Hepatocyte (in vitro differentiated cells): ENCODE measurements around the gene ZNF341. TPM values are rescaled to one million over a fixed set of nuclear protein-coding genes. Genes with fewer than 3 reads are reported as not detected.
A peak's percentile ranks its signal among the peaks of the same experiment; 100 is the strongest.

Experiments used
- DNase-seq: peaks from one replicate; pipeline ENCODE4 v3.0.0-alpha.2; 2016; ENCODE audit warnings: low spot score
- H2AFZ ChIP-seq: fragments of 200-600 bp; sonication (generic); 2 replicates; pipeline ENCODE4 v1.6.0; 2016; ENCODE audit warnings: antibody characterized with exemption, mild to moderate bottlenecking
- H3K27ac ChIP-seq: fragments of 200-600 bp; sonication (generic); 2 replicates; pipeline ENCODE4 v1.5.1; 2016; ENCODE audit warnings: mild to moderate bottlenecking
- H3K27me3 ChIP-seq: fragments of 200-600 bp; sonication (generic); 2 replicates; pipeline ENCODE4 v1.6.1; 2016
- H3K36me3 ChIP-seq: fragments of 200-600 bp; sonication (generic); replicated peaks from 2 replicates; pipeline ENCODE4 v1.5.1; 2016; ENCODE audit warnings: low read depth; ENCODE audit not compliant: insufficient read depth
- H3K4me1 ChIP-seq: fragments of 200-600 bp; sonication (generic); 2 replicates; pipeline ENCODE4 v1.5.1; 2016; ENCODE audit warnings: mild to moderate bottlenecking, moderate library complexity; ENCODE audit not compliant: insufficient read depth
- H3K4me2 ChIP-seq: fragments of 200-600 bp; sonication (generic); 2 replicates; pipeline ENCODE4 v1.6.0; 2016
- H3K4me3 ChIP-seq: fragments of 200-600 bp; sonication (generic); 2 replicates; pipeline ENCODE4 v1.5.1; 2016; ENCODE audit warnings: mild to moderate bottlenecking
- H3K79me2 ChIP-seq: fragments of 200-600 bp; sonication (generic); 2 replicates; pipeline ENCODE4 v1.6.0; 2017; ENCODE audit warnings: mild to moderate bottlenecking
- H3K9me2 ChIP-seq: fragments of 200-600 bp; sonication (generic); replicated peaks from 2 replicates; pipeline ENCODE4 v1.6.0; 2017; ENCODE audit warnings: mild to moderate bottlenecking; ENCODE audit not compliant: insufficient read depth
- H3K9me3 ChIP-seq: fragments of 200-600 bp; sonication (generic); 2 replicates; pipeline ENCODE4 v1.5.1; 2016; ENCODE audit warnings: low read depth, mild to moderate bottlenecking
- H4K20me1 ChIP-seq: fragments of 200-600 bp; sonication (generic); 2 replicates; pipeline ENCODE4 v1.6.0; 2016; ENCODE audit warnings: mild to moderate bottlenecking; ENCODE audit not compliant: insufficient read depth, poor library complexity, severe bottlenecking
- EZH2 ChIP-seq: fragments of 200-600 bp; sonication (generic); IDR thresholded peaks from 2 replicates; pipeline ENCODE4 v1.6.1; 2016; ENCODE audit warnings: antibody characterized with exemption, mild to moderate bottlenecking, borderline replicate concordance
- EZH2phosphoT487 ChIP-seq: fragments of 200-600 bp; sonication (generic); IDR thresholded peaks from one replicate; pipeline ENCODE4 v1.6.1; 2018; ENCODE audit warnings: antibody characterized with exemption, mild to moderate bottlenecking, low read depth, moderate library complexity; ENCODE audit not compliant: unreplicated experiment, severe bottlenecking
- WGBS: methylation state at CpG from one replicate; pipeline ENCODE4 v1.1.6; 2016; ENCODE audit warnings: low lambda C conversion rate; ENCODE audit errors: missing lambda C conversion rate; 5-methylcytosine and 5-hydroxymethylcytosine counted together
- polyA plus RNA-seq: library from polyadenylated mRNA; unstranded; fragments of >200 nt; fragmentation: Nextera tagmentation; extraction: Ambion mirVana; gene quantifications from 2 replicates; pipeline ENCODE4 v1.2.1, GENCODE V29; 2016
- total RNA-seq: library from RNA; depleted of rRNA; stranded (reverse); fragments of >200 nt; gene quantifications from 2 replicates; pipeline ENCODE4 v1.2.3, GENCODE V29; 2014
- TF ChIP-seq, protein P1 (sequence below): fragments of 200-600 bp; sonication (generic); IDR thresholded peaks from 2 replicates; pipeline ENCODE4 v1.5.1; 2016; ENCODE audit warnings: antibody characterized with exemption, mild to moderate bottlenecking; ENCODE audit not compliant: poor library complexity

ZNF341 gene
- total and polyA plus RNA-seq, 2 experiments from 2014 or later = 2.3 to 3.6 TPM

DNA sequence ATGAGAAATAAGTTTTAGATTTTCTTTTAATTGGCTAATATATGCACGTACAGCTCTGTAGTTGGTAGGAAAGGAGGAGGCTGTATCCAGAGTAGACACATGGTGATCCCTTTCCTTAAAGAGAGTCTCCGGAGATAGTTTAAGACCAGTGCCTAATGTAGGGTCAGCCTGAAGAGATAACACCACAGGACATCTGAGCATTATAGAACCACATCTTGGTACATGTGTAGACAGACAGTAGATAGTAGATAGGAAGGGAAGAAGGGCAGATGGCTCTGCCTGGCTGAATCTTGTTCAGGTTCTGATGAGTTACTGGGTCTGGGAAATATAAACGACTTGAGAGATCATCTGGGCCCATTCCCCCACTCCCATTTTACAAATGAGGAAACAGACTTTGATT, 97.8 kb downstream of the ZNF341 start:
- H3K4me3 ChIP-seq = no peak overlapping the region
- peaks cover 95% of the 10 kb centered on the region for H3K79me2 ChIP-seq
- H4K20me1 ChIP-seq = peaks cover 98% of the 10 kb centered on the region
- H3K4me1 ChIP-seq = peaks cover 84% of the 10 kb centered on the region
- 76% methylated on average over 3 of the region's 3 CpGs for WGBS
- peak overlapping the region; percentile 84 for H3K27ac ChIP-seq
- no peak overlapping the region for H2AFZ ChIP-seq
- H3K27me3 ChIP-seq = no peaks in the 10 kb centered on the region
- H3K4me2 ChIP-seq = peak overlapping the region; percentile 56
- TF ChIP-seq, protein P1, sequence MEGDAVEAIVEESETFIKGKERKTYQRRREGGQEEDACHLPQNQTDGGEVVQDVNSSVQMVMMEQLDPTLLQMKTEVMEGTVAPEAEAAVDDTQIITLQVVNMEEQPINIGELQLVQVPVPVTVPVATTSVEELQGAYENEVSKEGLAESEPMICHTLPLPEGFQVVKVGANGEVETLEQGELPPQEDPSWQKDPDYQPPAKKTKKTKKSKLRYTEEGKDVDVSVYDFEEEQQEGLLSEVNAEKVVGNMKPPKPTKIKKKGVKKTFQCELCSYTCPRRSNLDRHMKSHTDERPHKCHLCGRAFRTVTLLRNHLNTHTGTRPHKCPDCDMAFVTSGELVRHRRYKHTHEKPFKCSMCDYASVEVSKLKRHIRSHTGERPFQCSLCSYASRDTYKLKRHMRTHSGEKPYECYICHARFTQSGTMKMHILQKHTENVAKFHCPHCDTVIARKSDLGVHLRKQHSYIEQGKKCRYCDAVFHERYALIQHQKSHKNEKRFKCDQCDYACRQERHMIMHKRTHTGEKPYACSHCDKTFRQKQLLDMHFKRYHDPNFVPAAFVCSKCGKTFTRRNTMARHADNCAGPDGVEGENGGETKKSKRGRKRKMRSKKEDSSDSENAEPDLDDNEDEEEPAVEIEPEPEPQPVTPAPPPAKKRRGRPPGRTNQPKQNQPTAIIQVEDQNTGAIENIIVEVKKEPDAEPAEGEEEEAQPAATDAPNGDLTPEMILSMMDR = no peak
- TF ChIP-seq EZH2 = no peak
- TF ChIP-seq EZH2phosphoT487 = no peak
- DNase-seq = no peak
- no peaks in the 10 kb centered on the region for H3K9me2 ChIP-seq
- H3K9me3 ChIP-seq = no peaks in the 10 kb centered on the region
- no peaks in the 10 kb centered on the region for H3K36me3 ChIP-seq

DNA sequence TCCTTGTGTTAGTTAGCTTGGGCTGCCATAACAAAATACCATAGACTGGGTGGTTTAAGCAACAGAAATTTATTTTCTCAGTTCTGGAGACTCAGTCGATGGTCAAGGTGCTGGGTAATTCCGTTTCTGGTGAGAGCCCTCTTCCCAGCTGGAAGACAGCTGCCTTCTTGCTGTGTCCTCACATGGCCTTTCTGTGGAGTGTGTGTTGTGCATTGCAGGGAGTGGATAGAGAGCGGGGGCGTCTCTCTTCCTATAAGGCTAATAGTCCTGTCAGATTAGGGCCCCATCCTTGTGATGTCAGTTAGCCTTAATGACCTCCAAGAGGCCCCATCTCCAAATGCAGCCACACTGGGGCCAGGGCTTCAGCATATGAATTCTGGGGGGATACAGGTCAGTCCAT, 98.6 kb downstream of the ZNF341 start:
- peak overlapping the region; percentile 84 for H3K27ac ChIP-seq
- H3K9me2 ChIP-seq = no peaks in the 10 kb centered on the region
- H3K9me3 ChIP-seq = no peaks in the 10 kb centered on the region
- no peak for DNase-seq
- TF ChIP-seq EZH2phosphoT487 (no peak), EZH2 (no peak)
- TF ChIP-seq, protein P1 = no peak
- no peaks in the 10 kb centered on the region for H3K36me3 ChIP-seq
- no peaks in the 10 kb centered on the region for H3K27me3 ChIP-seq
- peaks cover 95% of the 10 kb centered on the region for H3K79me2 ChIP-seq
- H3K4me1 ChIP-seq = peaks cover 78% of the 10 kb centered on the region
- H4K20me1 ChIP-seq = peaks cover 98% of the 10 kb centered on the region
- WGBS = 89% methylated on average over 4 of the region's 4 CpGs
- H3K4me3 ChIP-seq = no peak overlapping the region
- no peak overlapping the region for H3K4me2 ChIP-seq
- no peak overlapping the region for H2AFZ ChIP-seq

DNA sequence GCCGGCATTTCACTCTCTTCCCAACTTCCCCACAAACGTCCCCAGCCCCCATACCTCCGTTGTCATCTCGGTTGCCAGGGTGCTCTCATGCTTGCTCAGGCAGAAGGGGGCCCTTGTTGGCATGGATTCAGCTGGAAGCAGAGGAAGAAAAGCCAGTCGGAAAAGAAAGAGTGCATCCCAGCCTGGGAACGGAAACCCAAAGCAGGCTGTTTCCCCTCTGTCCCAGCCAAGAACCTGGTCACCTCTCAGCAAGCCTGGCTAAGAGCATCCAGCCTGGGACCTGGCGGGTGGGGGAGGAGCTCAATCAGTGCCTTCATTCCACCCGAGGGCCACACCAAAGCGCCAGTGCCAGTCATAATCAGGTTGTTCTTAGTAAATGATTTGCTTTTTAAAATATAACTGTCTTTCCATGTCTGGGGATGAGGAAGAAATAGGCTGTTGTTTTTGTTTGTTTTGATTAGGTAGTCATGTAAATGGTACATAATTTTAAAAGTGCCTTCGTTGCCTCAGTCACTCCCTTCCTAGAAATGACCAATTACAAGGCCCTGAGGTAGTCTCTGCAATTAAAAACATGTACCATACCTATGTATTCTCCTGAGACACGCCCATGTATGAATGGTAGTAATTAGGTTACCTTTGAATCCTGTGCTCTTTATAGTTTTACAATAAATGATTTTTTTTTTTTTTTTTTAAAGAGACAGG, 100.5 kb downstream of the ZNF341 start:
- Histone ChIP-seq H4K20me1 (peaks cover 96% of the 10 kb centered on the region), H3K9me3 (no peaks in the 10 kb centered on the region), H3K4me1 (peaks cover 75% of the 10 kb centered on the region), H3K36me3 (no peaks in the 10 kb centered on the region), H3K79me2 (peaks cover 95% of the 10 kb centered on the region), H2AFZ (no peak overlapping the region), H3K4me2 (peak overlapping the region; percentile 9), H3K27ac (peak overlapping the region; percentile 2), H3K27me3 (no peaks in the 10 kb centered on the region), H3K9me2 (no peaks in the 10 kb centered on the region), H3K4me3 (no peak overlapping the region)
- no peak for DNase-seq
- 66% methylated on average over 11 of the region's 11 CpGs for WGBS
- no peak for TF ChIP-seq EZH2
- no peak for TF ChIP-seq EZH2phosphoT487
- TF ChIP-seq, protein P1 = no peak
